Smooth muscle cell (in vitro differentiated cells): ENCODE results near the gene LRRC28. TPM values are rescaled to one million over a fixed set of nuclear protein-coding genes. Genes with fewer than 3 reads are reported as not detected.
A peak's percentile ranks its signal among the peaks of the same experiment; 100 is the strongest.

Source experiments
- DNase-seq: peaks from one replicate; lab custom pipeline; 2025; ENCODE audit not compliant: unreplicated experiment; lab: John Stamatoyannopoulos, UW
- H2AFZ ChIP-seq: fragments of 200-600 bp; sonication (generic); 2 replicates; pipeline ENCODE4 v1.6.0; 2016; ENCODE audit warnings: antibody characterized with exemption, low read depth, mild to moderate bottlenecking
- H3F3A ChIP-seq: fragments of 200-600 bp; sonication (generic); 2 replicates; pipeline ENCODE4 v1.6.0; 2017; ENCODE audit warnings: antibody characterized with exemption, low read depth
- H3K27ac ChIP-seq: fragments of 200-600 bp; sonication (generic); 2 replicates; pipeline ENCODE4 v1.5.1; 2016; ENCODE audit warnings: low read depth, mild to moderate bottlenecking
- H3K27me3 ChIP-seq: fragments of 200-600 bp; sonication (generic); 2 replicates; pipeline ENCODE4 v1.6.1; 2016; ENCODE audit warnings: low read depth, mild to moderate bottlenecking
- H3K36me3 ChIP-seq: fragments of 200-600 bp; sonication (generic); 2 replicates; pipeline ENCODE4 v1.5.1; 2016; ENCODE audit warnings: low read depth
- H3K4me1 ChIP-seq: fragments of 200-600 bp; sonication (generic); 2 replicates; pipeline ENCODE4 v1.5.1; 2016; ENCODE audit warnings: low read depth
- H3K4me2 ChIP-seq: fragments of 200-600 bp; sonication (generic); 2 replicates; pipeline ENCODE4 v1.6.0; 2016; ENCODE audit warnings: mild to moderate bottlenecking
- H3K4me3 ChIP-seq: fragments of 200-600 bp; sonication (generic); 2 replicates; pipeline ENCODE4 v1.5.1; 2016; ENCODE audit warnings: mild to moderate bottlenecking
- H3K79me2 ChIP-seq: fragments of 200-600 bp; sonication (generic); 2 replicates; pipeline ENCODE4 v1.6.0; 2016; ENCODE audit warnings: low read depth, mild to moderate bottlenecking
- H3K9ac ChIP-seq: fragments of 200-600 bp; sonication (generic); 2 replicates; pipeline ENCODE4 v1.6.0; 2016; ENCODE audit warnings: low read depth
- H3K9me3 ChIP-seq: fragments of 200-600 bp; sonication (generic); replicated peaks from 2 replicates; pipeline ENCODE4 v1.5.1; 2016; ENCODE audit warnings: low read depth
- H4K20me1 ChIP-seq: fragments of 200-600 bp; sonication (generic); 2 replicates; pipeline ENCODE4 v1.6.0; 2016; ENCODE audit warnings: low read depth
- CTCF ChIP-seq: fragments of 200-600 bp; sonication (generic); IDR thresholded peaks from 2 replicates; pipeline ENCODE4 v1.5.1; 2017; ENCODE audit warnings: borderline replicate concordance, mild to moderate bottlenecking, antibody characterized with exemption; ENCODE audit not compliant: insufficient read depth, poor library complexity, severe bottlenecking
- WGBS: methylation state at CpG from one replicate; pipeline ENCODE4 v1.1.7; 2016; ENCODE audit warnings: low lambda C conversion rate; 5-methylcytosine and 5-hydroxymethylcytosine counted together
- polyA plus RNA-seq: library from polyadenylated mRNA; unstranded; fragments of >200 nt; fragmentation: Nextera tagmentation; extraction: Ambion mirVana; gene quantifications from 2 replicates; pipeline ENCODE4 v1.2.1, GENCODE V29; 2016
- total RNA-seq: library from RNA; depleted of rRNA; stranded (reverse); fragments of >200 nt; gene quantifications from 2 replicates; pipeline ENCODE4 v1.2.3, GENCODE V29; 2014

Gene LRRC28
- total and polyA plus RNA-seq, 2 experiments from 2014 or later = 26.5 to 28.8 TPM

DNA sequence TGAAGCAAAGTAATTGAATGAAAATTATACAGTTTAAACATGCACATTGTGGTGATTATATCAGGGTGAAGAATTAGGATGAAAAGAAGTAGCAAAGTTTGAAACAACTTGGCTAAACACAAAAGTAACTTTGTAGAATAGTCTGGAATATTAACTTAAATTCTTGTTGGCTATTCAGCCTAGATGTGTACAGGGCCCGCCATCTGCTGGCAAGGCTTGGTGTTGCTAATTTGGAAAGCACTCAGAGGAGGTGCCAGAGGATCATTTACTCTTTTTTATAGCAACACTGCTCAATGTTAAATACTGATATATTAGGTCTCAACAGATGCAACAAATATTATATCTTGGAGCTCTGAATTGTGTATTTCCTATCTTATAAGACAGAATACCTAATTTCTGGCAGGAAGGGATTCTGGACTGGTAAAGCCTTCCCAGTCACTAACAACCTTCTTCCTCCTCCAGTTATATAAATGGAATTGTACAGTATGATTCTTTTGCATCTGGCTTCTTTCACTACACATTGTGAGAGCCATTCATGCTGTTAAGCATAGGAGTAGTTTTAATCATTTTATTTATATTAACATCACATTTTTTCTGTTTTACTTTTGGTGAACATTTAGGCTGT is 38.0 kb upstream of the LRRC28 start:
- Histone ChIP-seq H3K9ac (no peak overlapping the region), H3K4me3 (no peak overlapping the region), H3K9me3 (no peaks in the 10 kb centered on the region), H3K27ac (peak overlapping the region; percentile 66), H4K20me1 (peaks cover 3% of the 10 kb centered on the region), H2AFZ (no peak overlapping the region), H3K79me2 (no peaks in the 10 kb centered on the region), H3F3A (peaks cover 20% of the 10 kb centered on the region), H3K27me3 (no peaks in the 10 kb centered on the region), H3K4me2 (no peak overlapping the region), H3K4me1 (no peaks in the 10 kb centered on the region), H3K36me3 (no peaks in the 10 kb centered on the region)
- peak; percentile 9 for DNase-seq
- TF ChIP-seq CTCF = peak; percentile 90
- WGBS = 0% methylated on average over 1 of the region's 1 CpG

DNA sequence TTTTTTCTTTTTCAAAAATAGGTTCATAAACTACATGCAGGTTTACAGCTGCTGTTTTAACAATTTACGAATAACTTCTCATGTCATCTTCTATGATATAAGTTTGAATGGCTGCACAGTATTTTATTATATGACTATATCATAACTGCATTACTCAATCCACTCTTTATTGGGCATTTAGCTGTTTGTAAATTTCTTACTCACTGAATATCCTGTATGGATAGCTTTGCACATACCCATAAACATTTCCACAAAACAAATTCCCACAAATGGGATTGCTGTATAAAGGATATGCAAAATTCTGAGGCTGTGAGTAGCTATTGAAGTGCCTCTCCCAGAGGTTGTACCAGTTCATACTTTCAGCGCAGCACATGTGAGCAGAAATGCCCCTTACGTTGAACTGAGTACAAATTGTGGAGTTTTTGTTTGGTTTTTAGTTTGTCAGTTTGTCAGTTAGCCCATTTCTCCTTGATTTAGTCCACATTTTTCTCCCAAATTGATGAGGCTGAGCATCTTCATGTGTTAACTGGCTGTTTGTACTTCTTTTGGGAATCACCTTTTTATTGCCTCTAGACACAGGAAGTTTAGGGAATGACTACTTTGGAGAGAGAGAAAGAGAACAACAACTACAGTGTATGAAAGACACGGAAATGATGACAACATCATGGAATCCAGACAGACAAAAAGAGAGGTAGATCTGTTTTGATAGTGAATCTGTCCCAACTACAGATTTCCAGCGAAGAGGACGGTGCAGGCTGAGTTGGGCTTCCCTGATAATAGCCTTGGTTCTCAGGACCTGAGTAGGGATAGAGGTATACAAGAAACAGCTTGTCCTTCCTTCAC is 26.7 kb upstream of the LRRC28 start:
- no peak overlapping the region for H3K27ac ChIP-seq
- H3K36me3 ChIP-seq = no peaks in the 10 kb centered on the region
- WGBS = 94% methylated on average over 6 of the region's 6 CpGs
- no peaks in the 10 kb centered on the region for H3K27me3 ChIP-seq
- no peak overlapping the region for H3K4me3 ChIP-seq
- no peaks in the 10 kb centered on the region for H3K79me2 ChIP-seq
- no peaks in the 10 kb centered on the region for H3K4me1 ChIP-seq
- H3K4me2 ChIP-seq = no peak overlapping the region
- no peak overlapping the region for H2AFZ ChIP-seq
- no peak overlapping the region for H3K9ac ChIP-seq
- H3K9me3 ChIP-seq = no peaks in the 10 kb centered on the region
- DNase-seq = no peak
- H3F3A ChIP-seq = no peaks in the 10 kb centered on the region
- H4K20me1 ChIP-seq = peaks cover 18% of the 10 kb centered on the region
- TF ChIP-seq CTCF = no peak

GRCh38 chr15:99226802-99227201 is 24.5 kb upstream of the LRRC28 start:
- TF ChIP-seq CTCF = no peak
- DNase-seq = no peak
- H3K4me1 ChIP-seq = no peaks in the 10 kb centered on the region
- H3K27me3 ChIP-seq = no peaks in the 10 kb centered on the region
- H2AFZ ChIP-seq = no peak overlapping the region
- H3K4me3 ChIP-seq = no peak overlapping the region
- no peak overlapping the region for H3K27ac ChIP-seq
- peaks cover 10% of the 10 kb centered on the region for H3K79me2 ChIP-seq
- H3K9me3 ChIP-seq = no peaks in the 10 kb centered on the region
- H3F3A ChIP-seq = no peaks in the 10 kb centered on the region
- peaks cover 20% of the 10 kb centered on the region for H4K20me1 ChIP-seq
- WGBS = 65% methylated on average over 3 of the region's 3 CpGs
- no peaks in the 10 kb centered on the region for H3K36me3 ChIP-seq
- H3K4me2 ChIP-seq = no peak overlapping the region
- no peak overlapping the region for H3K9ac ChIP-seq
